HepG2 (cell line): ENCODE results near the gene HSF4. TPM values are rescaled to one million over a fixed set of nuclear protein-coding genes. Genes with fewer than 3 reads are reported as not detected.

ENCODE experiments used
- ASH2L ChIP-seq: fragments of 300-600, 200-600 bp; sonication (generic); IDR thresholded peaks from 2 replicates; pipeline ENCODE4 v1.7.0; 2017; ENCODE audit warnings: low read depth, mild to moderate bottlenecking, moderate library complexity, mixed read lengths, low read length; ENCODE audit not compliant: insufficient read length
- FOSL2 ChIP-seq: sonication (generic); formaldehyde crosslinking; IDR thresholded peaks from 2 replicates; pipeline ENCODE4 v1.4.0; 2020; ENCODE audit warnings: missing genetic modification reagents
- GLI4 ChIP-seq: sonication (generic); formaldehyde crosslinking; IDR thresholded peaks from 2 replicates; pipeline ENCODE4 v1.5.1; 2020; ENCODE audit warnings: missing genetic modification reagents, mild to moderate bottlenecking, moderate library complexity, borderline replicate concordance
- HMGA1 ChIP-seq: sonication (generic); formaldehyde crosslinking; conservative IDR thresholded peaks from 2 replicates; pipeline ENCODE4 v1.4.0; 2020; ENCODE audit warnings: missing genetic modification reagents
- KDM1A ChIP-seq: IDR thresholded peaks from 2 replicates; pipeline ENCODE4 v1.6.1; 2016; ENCODE audit warnings: missing compliant biosample characterization
- NKX3-1 ChIP-seq: sonication (generic); formaldehyde crosslinking; IDR thresholded peaks from 2 replicates; pipeline ENCODE4 v1.5.0; 2020; ENCODE audit warnings: missing genetic modification reagents
- PAX8 ChIP-seq: sonication (generic); formaldehyde crosslinking; IDR thresholded peaks from 2 replicates; pipeline ENCODE4 v1.8.0; 2022; ENCODE audit warnings: mild to moderate bottlenecking, missing genetic modification reagents, borderline replicate concordance
- TEAD2 ChIP-seq: sonication (generic); formaldehyde crosslinking; IDR thresholded peaks from 2 replicates; pipeline ENCODE4 v1.9.0; 2021; ENCODE audit warnings: missing genetic modification reagents
- ZBTB8A ChIP-seq: sonication (generic); formaldehyde crosslinking; IDR thresholded peaks from 2 replicates; pipeline ENCODE4 v1.4.0; 2020; ENCODE audit warnings: mild to moderate bottlenecking, low read depth, missing genetic modification reagents, borderline replicate concordance
- ZNF121 ChIP-seq: sonication (generic); formaldehyde crosslinking; IDR thresholded peaks from 2 replicates; pipeline ENCODE4 v1.5.0; 2020; ENCODE audit warnings: mild to moderate bottlenecking, missing genetic modification reagents
- ZNF260 ChIP-seq: sonication (generic); formaldehyde crosslinking; IDR thresholded peaks from 2 replicates; pipeline ENCODE4 v1.4.0; 2020; ENCODE audit warnings: missing genetic modification reagents, low read depth, mild to moderate bottlenecking, borderline replicate concordance
- ZNF282 ChIP-seq: fragments of 450-650 bp; IDR thresholded peaks from 2 replicates; pipeline ENCODE4 v1.6.1; 2018; ENCODE audit not compliant: partially characterized antibody
- ZNF44 ChIP-seq: sonication (generic); formaldehyde crosslinking; IDR thresholded peaks from 2 replicates; pipeline ENCODE4 v1.5.1; 2020; ENCODE audit warnings: mild to moderate bottlenecking, missing genetic modification reagents
- ZNF775 ChIP-seq: sonication (generic); formaldehyde crosslinking; IDR thresholded peaks from 2 replicates; pipeline ENCODE4 v1.4.0; 2020; ENCODE audit warnings: missing genetic modification reagents, mild to moderate bottlenecking, moderate library complexity, borderline replicate concordance
- ZNF879 ChIP-seq: sonication (generic); formaldehyde crosslinking; IDR thresholded peaks from 2 replicates; pipeline ENCODE4 v1.8.1; 2023; ENCODE audit warnings: missing genetic modification reagents
- ZSCAN21 ChIP-seq: sonication (generic); formaldehyde crosslinking; IDR thresholded peaks from 2 replicates; pipeline ENCODE4 v1.8.0; 2022; ENCODE audit warnings: mild to moderate bottlenecking, missing genetic modification reagents, moderate library complexity, borderline replicate concordance
- polyA plus RNA-seq, 8 experiments: library from polyadenylated mRNA; depleted of rRNA in 3 of 8; stranded (reverse) in 7 of 8; unstranded in 1 of 8; fragments of >200 nt; fragmentation: Illumina TruSeq in 4 of 8; extraction: Trizol in 4 of 8; gene quantifications; 2 replicates each; pipeline versions ENCODE4 v1.2.1 to v1.2.3, GENCODE V29; 2011 to 2016; ENCODE audit warnings: low read depth in 4 of 8, missing spikeins in 1 of 8, mixed read lengths in 1 of 8; ENCODE audit not compliant: insufficient read depth in 1 of 8
- total RNA-seq, 5 experiments: library from RNA; depleted of rRNA; stranded (reverse); fragments of >200 nt; fragmentation: Illumina TruSeq; extraction: Trizol; gene quantifications; 2 replicates each; pipeline ENCODE4 v1.2.3, GENCODE V29; 2016; ENCODE audit warnings: low read depth in 1 of 5
- TF ChIP-seq, protein P1 (sequence below): sonication (generic); formaldehyde crosslinking; IDR thresholded peaks from 2 replicates; pipeline ENCODE4 v1.4.0; 2020; ENCODE audit warnings: mild to moderate bottlenecking, missing genetic modification reagents
- TF ChIP-seq, protein P2 (sequence below): IDR thresholded peaks from 2 replicates; pipeline ENCODE4 v1.6.1; 2016; ENCODE audit warnings: missing genetic modification reagents, missing compliant biosample characterization
- TF ChIP-seq, protein P3 (sequence below): sonication (generic); formaldehyde crosslinking; conservative IDR thresholded peaks from 2 replicates; pipeline ENCODE4 v1.5.0; 2020; ENCODE audit warnings: missing genetic modification reagents
- TF ChIP-seq, protein P4 (sequence below): sonication (generic); formaldehyde crosslinking; IDR thresholded peaks from 2 replicates; pipeline ENCODE4 v1.4.0; 2020; ENCODE audit warnings: missing genetic modification reagents
- TF ChIP-seq, protein P5 (sequence below): IDR thresholded peaks from 2 replicates; pipeline ENCODE4 v1.6.1; 2016; ENCODE audit warnings: mild to moderate bottlenecking

Gene HSF4
- total and polyA plus RNA-seq, 2 of the 13 experiments (the other 11 are each of a cell fraction or from before 2014, with no cell fraction given), result 3.5 to 16.9 TPM

DNA sequence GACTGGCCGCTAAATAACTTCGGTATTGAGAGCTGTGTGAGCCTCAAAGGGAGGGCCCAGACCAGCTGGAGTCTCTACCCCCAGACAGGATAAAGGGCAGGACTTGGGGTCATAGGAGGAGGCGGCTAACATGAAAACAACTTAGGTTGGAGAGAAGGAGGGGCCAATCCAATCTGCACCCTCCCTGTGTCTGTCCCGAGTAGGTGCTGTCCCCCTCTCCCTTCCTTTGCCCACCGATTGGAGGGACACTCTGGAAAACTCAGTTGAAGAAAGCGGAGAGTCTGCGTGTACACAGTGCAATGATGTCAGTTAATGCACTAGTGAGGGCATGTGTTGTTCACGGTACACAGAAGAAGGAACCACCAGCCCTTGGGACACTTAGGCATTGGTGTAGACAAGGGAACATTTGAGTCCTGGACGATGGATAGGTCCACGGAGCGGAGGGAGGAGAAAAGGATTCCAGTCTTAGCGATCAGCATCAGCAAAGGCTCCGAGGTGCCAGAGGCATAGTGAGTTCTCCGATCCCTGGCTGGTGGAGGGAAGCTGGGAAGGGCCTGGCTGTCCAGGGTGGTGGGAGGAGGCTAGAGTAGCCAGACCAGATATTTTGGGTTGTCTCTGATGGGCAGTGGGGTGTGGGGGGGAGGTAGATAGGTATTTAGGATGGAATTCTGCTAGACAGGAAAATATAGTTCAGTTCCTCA lies 6.6 kb downstream of the HSF4 start (continued):
- TF ChIP-seq, protein P1, sequence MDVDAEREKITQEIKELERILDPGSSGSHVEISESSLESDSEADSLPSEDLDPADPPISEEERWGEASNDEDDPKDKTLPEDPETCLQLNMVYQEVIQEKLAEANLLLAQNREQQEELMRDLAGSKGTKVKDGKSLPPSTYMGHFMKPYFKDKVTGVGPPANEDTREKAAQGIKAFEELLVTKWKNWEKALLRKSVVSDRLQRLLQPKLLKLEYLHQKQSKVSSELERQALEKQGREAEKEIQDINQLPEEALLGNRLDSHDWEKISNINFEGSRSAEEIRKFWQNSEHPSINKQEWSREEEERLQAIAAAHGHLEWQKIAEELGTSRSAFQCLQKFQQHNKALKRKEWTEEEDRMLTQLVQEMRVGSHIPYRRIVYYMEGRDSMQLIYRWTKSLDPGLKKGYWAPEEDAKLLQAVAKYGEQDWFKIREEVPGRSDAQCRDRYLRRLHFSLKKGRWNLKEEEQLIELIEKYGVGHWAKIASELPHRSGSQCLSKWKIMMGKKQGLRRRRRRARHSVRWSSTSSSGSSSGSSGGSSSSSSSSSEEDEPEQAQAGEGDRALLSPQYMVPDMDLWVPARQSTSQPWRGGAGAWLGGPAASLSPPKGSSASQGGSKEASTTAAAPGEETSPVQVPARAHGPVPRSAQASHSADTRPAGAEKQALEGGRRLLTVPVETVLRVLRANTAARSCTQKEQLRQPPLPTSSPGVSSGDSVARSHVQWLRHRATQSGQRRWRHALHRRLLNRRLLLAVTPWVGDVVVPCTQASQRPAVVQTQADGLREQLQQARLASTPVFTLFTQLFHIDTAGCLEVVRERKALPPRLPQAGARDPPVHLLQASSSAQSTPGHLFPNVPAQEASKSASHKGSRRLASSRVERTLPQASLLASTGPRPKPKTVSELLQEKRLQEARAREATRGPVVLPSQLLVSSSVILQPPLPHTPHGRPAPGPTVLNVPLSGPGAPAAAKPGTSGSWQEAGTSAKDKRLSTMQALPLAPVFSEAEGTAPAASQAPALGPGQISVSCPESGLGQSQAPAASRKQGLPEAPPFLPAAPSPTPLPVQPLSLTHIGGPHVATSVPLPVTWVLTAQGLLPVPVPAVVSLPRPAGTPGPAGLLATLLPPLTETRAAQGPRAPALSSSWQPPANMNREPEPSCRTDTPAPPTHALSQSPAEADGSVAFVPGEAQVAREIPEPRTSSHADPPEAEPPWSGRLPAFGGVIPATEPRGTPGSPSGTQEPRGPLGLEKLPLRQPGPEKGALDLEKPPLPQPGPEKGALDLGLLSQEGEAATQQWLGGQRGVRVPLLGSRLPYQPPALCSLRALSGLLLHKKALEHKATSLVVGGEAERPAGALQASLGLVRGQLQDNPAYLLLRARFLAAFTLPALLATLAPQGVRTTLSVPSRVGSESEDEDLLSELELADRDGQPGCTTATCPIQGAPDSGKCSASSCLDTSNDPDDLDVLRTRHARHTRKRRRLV (CRISPR knock-in tag), result no peak
- TF ChIP-seq TEAD2 (CRISPR knock-in tag) (no peak), ZNF260 (CRISPR knock-in tag) (no peak), NKX3-1 (CRISPR knock-in tag) (no peak), ZNF44 (CRISPR knock-in tag) (peak; percentile 19; the same call in 1 of the 2 replicates), ASH2L (peak; percentile 46), ZNF775 (CRISPR knock-in tag) (peak; percentile 78; the same call in 1 of the 2 replicates), FOSL2 (CRISPR knock-in tag) (no peak), ZNF121 (CRISPR knock-in tag) (no peak), HMGA1 (CRISPR knock-in tag) (no peak), ZNF282 (no peak), ZNF879 (CRISPR knock-in tag) (0 out of 2 replicates have a peak, but pooled peaks have one; percentile 80), ZBTB8A (CRISPR knock-in tag) (no peak), KDM1A (CRISPR knock-in tag) (no peak; the same call in 1 of the 2 replicates), GLI4 (no peak), PAX8 (CRISPR knock-in tag) (no peak), ZSCAN21 (CRISPR knock-in tag) (no peak)
- TF ChIP-seq, protein P2, sequence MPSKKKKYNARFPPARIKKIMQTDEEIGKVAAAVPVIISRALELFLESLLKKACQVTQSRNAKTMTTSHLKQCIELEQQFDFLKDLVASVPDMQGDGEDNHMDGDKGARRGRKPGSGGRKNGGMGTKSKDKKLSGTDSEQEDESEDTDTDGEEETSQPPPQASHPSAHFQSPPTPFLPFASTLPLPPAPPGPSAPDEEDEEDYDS (CRISPR knock-in tag), result no peak; the same call in 1 of the 2 replicates
- TF ChIP-seq, protein P3, sequence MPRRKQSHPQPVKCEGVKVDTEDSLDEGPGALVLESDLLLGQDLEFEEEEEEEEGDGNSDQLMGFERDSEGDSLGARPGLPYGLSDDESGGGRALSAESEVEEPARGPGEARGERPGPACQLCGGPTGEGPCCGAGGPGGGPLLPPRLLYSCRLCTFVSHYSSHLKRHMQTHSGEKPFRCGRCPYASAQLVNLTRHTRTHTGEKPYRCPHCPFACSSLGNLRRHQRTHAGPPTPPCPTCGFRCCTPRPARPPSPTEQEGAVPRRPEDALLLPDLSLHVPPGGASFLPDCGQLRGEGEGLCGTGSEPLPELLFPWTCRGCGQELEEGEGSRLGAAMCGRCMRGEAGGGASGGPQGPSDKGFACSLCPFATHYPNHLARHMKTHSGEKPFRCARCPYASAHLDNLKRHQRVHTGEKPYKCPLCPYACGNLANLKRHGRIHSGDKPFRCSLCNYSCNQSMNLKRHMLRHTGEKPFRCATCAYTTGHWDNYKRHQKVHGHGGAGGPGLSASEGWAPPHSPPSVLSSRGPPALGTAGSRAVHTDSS (CRISPR knock-in tag), result no peak
- TF ChIP-seq, protein P4, sequence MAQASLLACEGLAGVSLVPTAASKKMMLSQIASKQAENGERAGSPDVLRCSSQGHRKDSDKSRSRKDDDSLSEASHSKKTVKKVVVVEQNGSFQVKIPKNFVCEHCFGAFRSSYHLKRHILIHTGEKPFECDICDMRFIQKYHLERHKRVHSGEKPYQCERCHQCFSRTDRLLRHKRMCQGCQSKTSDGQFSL (CRISPR knock-in tag), result no peak; the same call in 1 of the 2 replicates
- TF ChIP-seq, protein P5, sequence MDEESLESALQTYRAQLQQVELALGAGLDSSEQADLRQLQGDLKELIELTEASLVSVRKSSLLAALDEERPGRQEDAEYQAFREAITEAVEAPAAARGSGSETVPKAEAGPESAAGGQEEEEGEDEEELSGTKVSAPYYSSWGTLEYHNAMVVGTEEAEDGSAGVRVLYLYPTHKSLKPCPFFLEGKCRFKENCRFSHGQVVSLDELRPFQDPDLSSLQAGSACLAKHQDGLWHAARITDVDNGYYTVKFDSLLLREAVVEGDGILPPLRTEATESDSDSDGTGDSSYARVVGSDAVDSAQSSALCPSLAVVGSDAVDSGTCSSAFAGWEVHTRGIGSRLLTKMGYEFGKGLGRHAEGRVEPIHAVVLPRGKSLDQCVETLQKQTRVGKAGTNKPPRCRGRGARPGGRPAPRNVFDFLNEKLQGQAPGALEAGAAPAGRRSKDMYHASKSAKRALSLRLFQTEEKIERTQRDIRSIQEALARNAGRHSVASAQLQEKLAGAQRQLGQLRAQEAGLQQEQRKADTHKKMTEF (CRISPR knock-in tag), result no peak
